ACC112 (cell line): Measurements from ENCODE around the gene CC2D1B.

Experiments used
- H2AFZ ChIP-seq: fragments of 200-600 bp; sonication (generic); one replicate; pipeline ENCODE4 v1.6.0; 2017; ENCODE audit warnings: antibody characterized with exemption, low read length; ENCODE audit not compliant: unreplicated experiment
- H3K27ac ChIP-seq: fragments of 200-600 bp; sonication (generic); 2 replicates; pipeline ENCODE4 v1.5.1; 2014; ENCODE audit warnings: low read depth, mild to moderate bottlenecking, antibody characterized with exemption, low read length, moderate library complexity
- H3K27me3 ChIP-seq: fragments of 200-600 bp; sonication (generic); 2 replicates; pipeline ENCODE4 v1.6.1; 2014; ENCODE audit warnings: mild to moderate bottlenecking, antibody characterized with exemption, low read length, moderate library complexity, mixed read lengths; ENCODE audit not compliant: insufficient read depth
- H3K36me3 ChIP-seq: fragments of 200-600 bp; sonication (generic); 2 replicates; pipeline ENCODE4 v1.6.1; 2016; ENCODE audit warnings: mild to moderate bottlenecking, antibody characterized with exemption, low read length, moderate library complexity, mixed read lengths; ENCODE audit not compliant: insufficient read depth
- H3K4me1 ChIP-seq: fragments of 200-600 bp; sonication (generic); one replicate; pipeline ENCODE4 v1.6.1; 2016; ENCODE audit warnings: low read length, mixed read lengths; ENCODE audit not compliant: insufficient read depth, unreplicated experiment, control insufficient read depth
- H3K4me3 ChIP-seq: fragments of 200-600 bp; sonication (generic); 2 replicates; pipeline ENCODE4 v1.5.1; 2014; ENCODE audit warnings: mild to moderate bottlenecking, low read depth, low read length
- H3K79me2 ChIP-seq: fragments of 200-600 bp; sonication (generic); one replicate; pipeline ENCODE4 v1.6.0; 2016; ENCODE audit warnings: low read length; ENCODE audit not compliant: control insufficient read depth, unreplicated experiment, insufficient read depth

Gene CC2D1B

GRCh38 chr1:52359676-52360594 is 6.1 kb downstream of the CC2D1B start:
- H2AFZ ChIP-seq, result no peak overlapping the region
- H3K27me3 ChIP-seq, result no peaks in the 10 kb centered on the region
- H3K4me3 ChIP-seq, result no peak overlapping the region
- peaks cover 22% of the 10 kb centered on the region for H3K79me2 ChIP-seq
- H3K27ac ChIP-seq, result no peak overlapping the region
- H3K4me1 ChIP-seq, result peaks cover 13% of the 10 kb centered on the region
- peaks cover 34% of the 10 kb centered on the region; the same call in 1 of the 2 replicates for H3K36me3 ChIP-seq

- Histone ChIP-seq H3K4me3 (no peak overlapping the region), H3K4me1 (peaks cover 3% of the 10 kb centered on the region), H3K79me2 (peaks cover 12% of the 10 kb centered on the region), H3K27me3 (no peaks in the 10 kb centered on the region), H3K36me3 (peaks cover 38% of the 10 kb centered on the region; the same call in 1 of the 2 replicates), H2AFZ (no peak overlapping the region), H3K27ac (no peak overlapping the region)
Measured at GRCh38 chr1:52358851-52359497, 7.0 kb downstream of the CC2D1B start.

- peaks cover 39% of the 10 kb centered on the region; the same call in 1 of the 2 replicates for H3K36me3 ChIP-seq
- no peaks in the 10 kb centered on the region for H3K79me2 ChIP-seq
Measured at GRCh38 chr1:52357397-52357796, 8.6 kb downstream of the CC2D1B start.

GRCh38 chr1:52356818-52357355 is 9.1 kb downstream of the CC2D1B start:
- Histone ChIP-seq H3K79me2 (no peaks in the 10 kb centered on the region), H3K4me1 (no peaks in the 10 kb centered on the region), H3K27ac (no peak overlapping the region), H2AFZ (no peak overlapping the region), H3K36me3 (peaks cover 39% of the 10 kb centered on the region; the same call in 1 of the 2 replicates), H3K27me3 (no peaks in the 10 kb centered on the region), H3K4me3 (no peak overlapping the region)

More at GRCh38 chr1:52357397-52357796, 8.6 kb downstream of the CC2D1B start:
- Histone ChIP-seq H3K27me3 (no peaks in the 10 kb centered on the region), H3K27ac (no peak overlapping the region), H3K4me3 (no peak overlapping the region), H2AFZ (no peak overlapping the region), H3K4me1 (no peaks in the 10 kb centered on the region)

GRCh38 chr1:52355847-52356505 is 10.0 kb downstream of the CC2D1B start:
- Histone ChIP-seq H3K27ac (no peak overlapping the region), H3K27me3 (no peaks in the 10 kb centered on the region), H3K4me3 (no peak overlapping the region), H3K4me1 (no peaks in the 10 kb centered on the region), H3K79me2 (no peaks in the 10 kb centered on the region), H3K36me3 (peaks cover 39% of the 10 kb centered on the region; the same call in 1 of the 2 replicates), H2AFZ (no peak overlapping the region)

GRCh38 chr1:52355436-52355835 is 10.6 kb downstream of the CC2D1B start:
- Histone ChIP-seq H3K27ac (no peak overlapping the region), H3K27me3 (no peaks in the 10 kb centered on the region), H3K79me2 (no peaks in the 10 kb centered on the region), H2AFZ (no peak overlapping the region), H3K4me1 (no peaks in the 10 kb centered on the region), H3K4me3 (no peak overlapping the region), H3K36me3 (peaks cover 38% of the 10 kb centered on the region; the same call in 1 of the 2 replicates)

GRCh38 chr1:52352690-52353089 is 13.3 kb downstream of the CC2D1B start:
- Histone ChIP-seq H2AFZ (no peak overlapping the region), H3K79me2 (no peaks in the 10 kb centered on the region), H3K4me3 (no peak overlapping the region), H3K27ac (no peak overlapping the region), H3K36me3 (peaks cover 26% of the 10 kb centered on the region; the same call in 1 of the 2 replicates), H3K27me3 (no peaks in the 10 kb centered on the region), H3K4me1 (no peaks in the 10 kb centered on the region)

- H3K79me2 ChIP-seq, result no peaks in the 10 kb centered on the region
Measured at GRCh38 chr1:52348704-52349300, 17.2 kb downstream of the CC2D1B start.

GRCh38 chr1:52346653-52347052 is 19.4 kb downstream of the CC2D1B start:
- no peak overlapping the region for H2AFZ ChIP-seq
- H3K27ac ChIP-seq, result no peak overlapping the region
- H3K4me3 ChIP-seq, result no peak overlapping the region
- no peaks in the 10 kb centered on the region for H3K27me3 ChIP-seq
- no peaks in the 10 kb centered on the region for H3K4me1 ChIP-seq
- no peaks in the 10 kb centered on the region for H3K36me3 ChIP-seq
- H3K79me2 ChIP-seq, result no peaks in the 10 kb centered on the region

More at GRCh38 chr1:52348704-52349300, 17.2 kb downstream of the CC2D1B start:
- Histone ChIP-seq H3K27ac (no peak overlapping the region), H3K4me1 (no peaks in the 10 kb centered on the region), H3K27me3 (no peaks in the 10 kb centered on the region), H3K36me3 (peaks cover 4% of the 10 kb centered on the region; the same call in 1 of the 2 replicates), H3K4me3 (no peak overlapping the region), H2AFZ (no peak overlapping the region)

- no peaks in the 10 kb centered on the region for H3K79me2 ChIP-seq
- no peak overlapping the region for H3K27ac ChIP-seq
- H3K36me3 ChIP-seq, result 0 out of 2 replicates have a peak, but pooled peaks cover 1% of the 10 kb centered on the region
- H2AFZ ChIP-seq, result no peak overlapping the region
- no peaks in the 10 kb centered on the region for H3K27me3 ChIP-seq
- no peak overlapping the region for H3K4me3 ChIP-seq
- no peaks in the 10 kb centered on the region for H3K4me1 ChIP-seq
Measured at GRCh38 chr1:52345252-52345651, 20.8 kb downstream of the CC2D1B start.
